Left lung (tissue), 10 donors: ENCODE results near the gene BCOR. TPM values are rescaled to one million over a fixed set of nuclear protein-coding genes. Genes with fewer than 3 reads are reported as not detected.
A peak's percentile ranks its signal among the peaks of the same experiment; 100 is the strongest.

Experiments used
- ATAC-seq: fragments of 200-7000 bp; cut with Tn5 transposase; one replicate; pipeline ENCODE4 v1.9.1; 2020; ENCODE audit warnings: moderate library complexity
- DNase-seq, 4 donors: peaks; one replicate each; pipeline ENCODE4 v3.0.0-alpha.2; 2013 to 2020
- H3K27ac ChIP-seq, 2 donors: fragments of 200-600 bp; sonication (generic) in 1 of 2; one replicate each; pipeline versions ENCODE4 v1.5.0 to v1.8.0; 2020 to 2021
- H3K27me3 ChIP-seq, 2 donors: fragments of 200-600 bp; sonication (generic) in 1 of 2; one replicate each; pipeline versions ENCODE4 v1.5.0 to v1.8.0; 2020 to 2021
- H3K36me3 ChIP-seq, 2 donors: fragments of 200-600 bp; sonication (generic) in 1 of 2; one replicate each; pipeline versions ENCODE4 v1.5.0 to v1.8.0; 2020 to 2021
- H3K4me1 ChIP-seq, 2 donors: fragments of 200-600 bp; one replicate each; pipeline ENCODE4 v1.8.0; 2021
- H3K4me3 ChIP-seq, 2 donors: fragments of 200-600 bp; sonication (generic) in 1 of 2; one replicate each; pipeline versions ENCODE4 v1.5.0 to v1.8.0; 2020 to 2021; ENCODE audit warnings: mild to moderate bottlenecking in 1 of 2
- H3K9me3 ChIP-seq, 2 donors: fragments of 200-600 bp; sonication (generic) in 1 of 2; one replicate each; pipeline versions ENCODE4 v1.5.0 to v1.8.0; 2020 to 2021
- CTCF ChIP-seq, 2 donors: fragments of 200-600 bp; sonication (generic) in 1 of 2; IDR thresholded peaks; one replicate each; pipeline versions ENCODE4 v1.5.0 to v1.8.0; 2021; ENCODE audit warnings: antibody characterized with exemption in 2 of 2
- intact Hi-C, 2 donors: fragments of 100-400 bp; cut with DNase I; formaldehyde crosslinking; loops; one replicate each; pipeline versions ENCODE4 v1.11.2 to v1.14.2; 2022
- polyA plus RNA-seq, 6 donors: library from polyadenylated mRNA; unstranded; fragments of 120-200 nt; gene quantifications; one replicate each; pipeline ENCODE4 v1.2.1, GENCODE V29; 2013; ENCODE audit not compliant: insufficient read length in 6 of 6
- total RNA-seq, 2 donors: library from RNA; stranded (reverse); fragmentation: NEBNext Ultra II Directional; extraction: Animal tissue kit (Norgen Biotek cat#: 25700); gene quantifications; one replicate each; pipeline ENCODE4 v1.2.1, GENCODE V29; 2021
- donor health status: DM: no; HTN: yes; CAD: no.
- donor health status: DM: no; HTN: no; CAD: no.

BCOR gene
- total and polyA plus RNA-seq, 8 donors: 19.0 to 65.1 (median 60.9) TPM

- peak overlapping the region; percentile 53 to 61 for H3K4me3 ChIP-seq
- no peaks in the 10 kb centered on the region for H3K9me3 ChIP-seq
- DNase-seq: no peak
- peaks cover 0 to 64% of the 10 kb centered on the region in 2 donors for H3K27me3 ChIP-seq
- H3K36me3 ChIP-seq: no peaks in the 10 kb centered on the region
- H3K4me1 ChIP-seq: peaks cover 4 to 42% of the 10 kb centered on the region in 2 donors
- intact Hi-C loops: no loop called here
- H3K27ac ChIP-seq: peak overlapping the region; percentile 83 to 87
- no peak for ATAC-seq
- TF ChIP-seq CTCF (IDR thresholded peaks at IDR 0.05): no peak
These were observed 2.7 kb downstream of the BCOR start for GRCh38 chrX:40094900-40095582.

GRCh38 chrX:40094041-40094899 lies 3.5 kb downstream of the BCOR start:
- no peaks in the 10 kb centered on the region for H3K9me3 ChIP-seq
- H3K27ac ChIP-seq: peak overlapping the region in 1 of 2 donors; percentile 26
- DNase-seq (peak in 2 of 4 donors; percentile 50 to 82), ATAC-seq (peak; percentile 0)
- TF ChIP-seq CTCF (IDR thresholded peaks at IDR 0.05): no peak
- H3K4me3 ChIP-seq: peak overlapping the region; percentile 53 to 61
- intact Hi-C loops: no loop called here
- H3K4me1 ChIP-seq: peaks cover 4 to 42% of the 10 kb centered on the region in 2 donors
- no peaks in the 10 kb centered on the region for H3K36me3 ChIP-seq
- H3K27me3 ChIP-seq: peaks cover 0 to 67% of the 10 kb centered on the region in 2 donors

- intact Hi-C loops: no loop called here
- Histone ChIP-seq H3K9me3 (no peaks in the 10 kb centered on the region), H3K4me3 (peak overlapping the region in 1 of 2 donors; percentile 61), H3K27ac (no peak overlapping the region), H3K4me1 (peaks cover 4 to 41% of the 10 kb centered on the region in 2 donors), H3K36me3 (no peaks in the 10 kb centered on the region), H3K27me3 (peaks cover 0 to 70% of the 10 kb centered on the region in 2 donors)
- no peak for TF ChIP-seq CTCF (IDR thresholded peaks at IDR 0.05)
- no peak for ATAC-seq
- no peak for DNase-seq
These were observed 4.2 kb downstream of the BCOR start for GRCh38 chrX:40093586-40093985.

- H3K4me1 ChIP-seq: peaks cover 4 to 47% of the 10 kb centered on the region in 2 donors
- no peak for ATAC-seq
- H3K27me3 ChIP-seq: peaks cover 0 to 63% of the 10 kb centered on the region in 2 donors
- H3K4me3 ChIP-seq: no peak overlapping the region
- no peak for DNase-seq
- H3K36me3 ChIP-seq: no peaks in the 10 kb centered on the region
- H3K27ac ChIP-seq: no peak overlapping the region
- intact Hi-C loops: no loop called here
- no peaks in the 10 kb centered on the region for H3K9me3 ChIP-seq
- no peak for TF ChIP-seq CTCF (IDR thresholded peaks at IDR 0.05)
These were observed 4.8 kb downstream of the BCOR start for GRCh38 chrX:40092808-40093435.
